ENCODE results near the gene RNPS1.
A peak's percentile ranks its signal among the peaks of the same experiment; 100 is the strongest.

Gene RNPS1

GRCh38 chr16:2223221-2223941 lies 44.5 kb downstream of the RNPS1 start, which contains the start of gene E4F1:
Gene E4F1, plus strand, starts transcription at chr16:2223591. Its CDS starts 23 bp downstream, at chr16:2223614.
- H3K36me3 ChIP-seq (ENCODE audit: insufficient read depth, low read length), result peaks cover 18% of the 10 kb centered on the region
- TF ChIP-seq CTCF (IDR thresholded peaks at IDR 0.05; ENCODE audit: borderline replicate concordance, extremely low read depth, low read length, poor library complexity, severe bottlenecking), result no peak
- no peak for TF ChIP-seq EZH2 (IDR thresholded peaks at IDR 0.05; ENCODE audit: borderline replicate concordance, low read depth, low read length, severe bottlenecking)
- ATAC-seq (ENCODE audit: insufficient read depth, low read depth), result peak; percentile 93
- H3K9ac ChIP-seq (ENCODE audit: low read depth, low read length), result peak within 1 kb of the TSS; percentile 88
- no peaks in the 10 kb centered on the region for H3K9me3 ChIP-seq (ENCODE audit: insufficient read depth, low read length, severe bottlenecking)
- peak; percentile 100 for DNase-seq
- H4K20me1 ChIP-seq (ENCODE audit: insufficient read depth, low read length), result peaks cover 23% of the 10 kb centered on the region; the same call in 1 of the 2 replicates
- peaks cover 24% of the 10 kb centered on the region for H3K4me1 ChIP-seq (ENCODE audit: insufficient read depth, low read length)
- peak within 1 kb of the TSS; percentile 70 for H3K27ac ChIP-seq (ENCODE audit: low read length)
- H3K4me2 ChIP-seq (ENCODE audit: insufficient read depth, low read length), result peak within 1 kb of the TSS; percentile 78
- H3K27me3 ChIP-seq (ENCODE audit: insufficient read depth, low read length, poor library complexity), result no peaks in the 10 kb centered on the region
- peaks cover 48% of the 10 kb centered on the region for H3K79me2 ChIP-seq (ENCODE audit: insufficient read depth, low read length)
- peak within 1 kb of the TSS; percentile 58 to 75; a peak in 3 of 4 replicates for H3K4me3 ChIP-seq (ENCODE audit: low read depth in 1 of 2, low read length in 2 of 2)
- peak within 1 kb of the TSS; percentile 70 for H2AFZ ChIP-seq (ENCODE audit: low read depth, low read length)

GRCh38 chr16:2216330-2216729 lies 51.6 kb downstream of the RNPS1 start:
- H3K4me3 ChIP-seq (ENCODE audit: low read depth in 1 of 2, low read length in 2 of 2), result peak overlapping the region in 1 of 2 experiments; percentile 32; a peak in 1 of 4 replicates
- no peak overlapping the region for H2AFZ ChIP-seq (ENCODE audit: low read depth, low read length)
- ATAC-seq (ENCODE audit: insufficient read depth, low read depth), result no peak
- no peak for TF ChIP-seq EZH2 (IDR thresholded peaks at IDR 0.05; ENCODE audit: borderline replicate concordance, low read depth, low read length, severe bottlenecking)
- TF ChIP-seq CTCF (IDR thresholded peaks at IDR 0.05; ENCODE audit: borderline replicate concordance, extremely low read depth, low read length, poor library complexity, severe bottlenecking), result no peak
- peaks cover 22% of the 10 kb centered on the region for H4K20me1 ChIP-seq (ENCODE audit: insufficient read depth, low read length)
- H3K4me2 ChIP-seq (ENCODE audit: insufficient read depth, low read length), result peak overlapping the region; percentile 94
- no peak for DNase-seq
- no peak overlapping the region for H3K27ac ChIP-seq (ENCODE audit: low read length)
- no peaks in the 10 kb centered on the region for H3K27me3 ChIP-seq (ENCODE audit: insufficient read depth, low read length, poor library complexity)
- H3K9me3 ChIP-seq (ENCODE audit: insufficient read depth, low read length, severe bottlenecking), result no peaks in the 10 kb centered on the region
- peaks cover 25% of the 10 kb centered on the region for H3K36me3 ChIP-seq (ENCODE audit: insufficient read depth, low read length)
- peaks cover 36% of the 10 kb centered on the region for H3K4me1 ChIP-seq (ENCODE audit: insufficient read depth, low read length)
- H3K79me2 ChIP-seq (ENCODE audit: insufficient read depth, low read length), result peaks cover 41% of the 10 kb centered on the region
- no peak overlapping the region for H3K9ac ChIP-seq (ENCODE audit: low read depth, low read length)

- no peak; the same call in 2 of the 3 replicates for ATAC-seq (ENCODE audit: insufficient read depth, low read depth)
- no peaks in the 10 kb centered on the region for H3K9me3 ChIP-seq (ENCODE audit: insufficient read depth, low read length, severe bottlenecking)
- peak within 1 kb of the TSS; percentile 98 for H2AFZ ChIP-seq (ENCODE audit: low read depth, low read length)
- H3K4me1 ChIP-seq (ENCODE audit: insufficient read depth, low read length), result peaks cover 36% of the 10 kb centered on the region
- DNase-seq, result no peak
- H3K79me2 ChIP-seq (ENCODE audit: insufficient read depth, low read length), result peaks cover 41% of the 10 kb centered on the region
- peak within 1 kb of the TSS; percentile 100 for H3K9ac ChIP-seq (ENCODE audit: low read depth, low read length)
- peak within 1 kb of the TSS; percentile 93 for H3K27ac ChIP-seq (ENCODE audit: low read length)
- H4K20me1 ChIP-seq (ENCODE audit: insufficient read depth, low read length), result peaks cover 29% of the 10 kb centered on the region
- H3K4me3 ChIP-seq (ENCODE audit: low read depth in 1 of 2, low read length in 2 of 2), result peak within 1 kb of the TSS; percentile 94 to 100
- TF ChIP-seq EZH2 (IDR thresholded peaks at IDR 0.05; ENCODE audit: borderline replicate concordance, low read depth, low read length, severe bottlenecking) (peak; percentile 93), CTCF (IDR thresholded peaks at IDR 0.05; ENCODE audit: borderline replicate concordance, extremely low read depth, low read length, poor library complexity, severe bottlenecking) (no peak)
- H3K4me2 ChIP-seq (ENCODE audit: insufficient read depth, low read length), result peak within 1 kb of the TSS; percentile 99
- H3K36me3 ChIP-seq (ENCODE audit: insufficient read depth, low read length), result peaks cover 40% of the 10 kb centered on the region
- no peaks in the 10 kb centered on the region for H3K27me3 ChIP-seq (ENCODE audit: insufficient read depth, low read length, poor library complexity)
These were observed 53.3 kb downstream of the RNPS1 start, which contains the start of gene PGP for GRCh38 chr16:2214719-2214968. Gene PGP, minus strand, starts transcription at chr16:2214840. Its CDS starts 63 bp downstream, at chr16:2214777.

Measured in DND-41 (cell line).